ENCODE data around the gene MACC1.

Gene MACC1

DNA sequence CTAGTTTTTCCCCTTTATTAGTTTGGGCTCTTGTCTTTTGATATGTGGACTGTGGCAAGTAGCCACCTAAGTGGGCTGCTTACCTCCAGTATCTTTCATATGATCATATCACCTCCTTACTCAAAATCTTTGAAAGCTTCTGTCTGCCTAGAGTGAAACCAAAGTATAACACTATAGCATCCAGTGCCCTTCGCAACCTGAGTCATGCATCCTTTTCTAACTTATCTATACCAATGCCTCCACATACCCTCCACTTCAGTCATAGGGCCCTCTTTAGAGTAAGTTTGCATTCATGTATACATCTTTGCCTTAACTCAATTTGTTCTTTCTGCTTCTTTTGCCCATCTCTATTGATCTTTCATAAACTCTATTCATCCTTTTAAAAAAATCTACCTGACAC is 15.7 kb upstream of the MACC1 start:
- no peak overlapping the region for H3K4me2 ChIP-seq (ENCODE audit: low read depth, low read length)

DNA sequence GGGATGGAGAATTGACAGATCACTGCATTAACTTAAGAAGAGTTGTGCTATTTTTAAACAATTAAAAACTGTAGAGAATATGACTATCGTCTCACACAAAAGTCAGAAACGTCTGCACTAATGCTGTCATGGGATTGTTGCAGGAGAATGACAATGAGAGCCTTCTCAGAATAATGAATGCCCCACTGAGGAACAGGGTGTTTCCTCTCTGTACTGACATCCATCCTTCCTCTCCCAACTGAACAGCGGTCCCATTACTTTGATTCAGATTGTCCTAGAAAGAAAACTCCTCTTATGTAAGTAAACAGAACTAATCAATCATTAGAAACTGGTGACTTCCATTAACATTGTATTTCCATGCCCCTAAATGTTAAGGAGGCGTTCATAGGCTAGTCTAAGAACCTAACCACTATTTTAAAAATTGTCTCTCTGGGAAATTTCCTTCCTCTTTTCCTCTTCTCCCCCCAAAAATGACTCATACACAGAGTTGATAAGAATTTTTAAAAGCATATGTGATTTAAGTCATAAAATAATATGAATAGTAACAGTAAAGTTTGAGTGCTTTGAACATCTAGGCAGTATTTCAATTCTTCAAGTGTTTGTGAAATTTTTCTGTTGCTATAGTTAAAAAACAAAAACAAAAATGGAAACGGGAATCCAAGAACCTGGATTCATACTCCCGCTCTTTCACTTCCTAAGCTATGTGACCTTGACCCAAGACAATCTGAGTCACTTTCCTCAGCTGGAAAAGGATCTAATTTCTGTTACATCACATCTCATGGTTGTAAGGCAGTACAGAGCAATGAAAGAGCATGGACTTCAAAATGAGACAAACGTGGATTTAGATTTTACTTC is 12.7 kb upstream of the MACC1 start:
- no peaks in the 10 kb centered on the region for H3K4me1 ChIP-seq (ENCODE audit: low read length)
- no peaks in the 10 kb centered on the region for H3K27me3 ChIP-seq (replicated peaks; ENCODE audit: insufficient read depth, low read length)
- no peaks in the 10 kb centered on the region for H3K9me2 ChIP-seq (replicated peaks; ENCODE audit: insufficient read depth, low read length)
- H3K79me2 ChIP-seq (ENCODE audit: low read length): no peaks in the 10 kb centered on the region
- H3F3A ChIP-seq (ENCODE audit: insufficient read depth, low read length): no peaks in the 10 kb centered on the region
- H3K36me3 ChIP-seq (replicated peaks; ENCODE audit: insufficient read depth, low read length): no peaks in the 10 kb centered on the region
- no peak for DNase-seq
- no peak overlapping the region for H3K4me2 ChIP-seq (ENCODE audit: low read depth, low read length)
- H3K9me3 ChIP-seq (replicated peaks; ENCODE audit: insufficient read depth, low read length): no peaks in the 10 kb centered on the region
- TF ChIP-seq EZH2phosphoT487 (IDR thresholded peaks at IDR 0.05; ENCODE audit: low read length) (no peak), EZH2 (optimal IDR thresholded peaks at IDR 0.05; ENCODE audit: low read depth, low read length) (no peak)
- TF ChIP-seq, protein P1, sequence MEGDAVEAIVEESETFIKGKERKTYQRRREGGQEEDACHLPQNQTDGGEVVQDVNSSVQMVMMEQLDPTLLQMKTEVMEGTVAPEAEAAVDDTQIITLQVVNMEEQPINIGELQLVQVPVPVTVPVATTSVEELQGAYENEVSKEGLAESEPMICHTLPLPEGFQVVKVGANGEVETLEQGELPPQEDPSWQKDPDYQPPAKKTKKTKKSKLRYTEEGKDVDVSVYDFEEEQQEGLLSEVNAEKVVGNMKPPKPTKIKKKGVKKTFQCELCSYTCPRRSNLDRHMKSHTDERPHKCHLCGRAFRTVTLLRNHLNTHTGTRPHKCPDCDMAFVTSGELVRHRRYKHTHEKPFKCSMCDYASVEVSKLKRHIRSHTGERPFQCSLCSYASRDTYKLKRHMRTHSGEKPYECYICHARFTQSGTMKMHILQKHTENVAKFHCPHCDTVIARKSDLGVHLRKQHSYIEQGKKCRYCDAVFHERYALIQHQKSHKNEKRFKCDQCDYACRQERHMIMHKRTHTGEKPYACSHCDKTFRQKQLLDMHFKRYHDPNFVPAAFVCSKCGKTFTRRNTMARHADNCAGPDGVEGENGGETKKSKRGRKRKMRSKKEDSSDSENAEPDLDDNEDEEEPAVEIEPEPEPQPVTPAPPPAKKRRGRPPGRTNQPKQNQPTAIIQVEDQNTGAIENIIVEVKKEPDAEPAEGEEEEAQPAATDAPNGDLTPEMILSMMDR (IDR thresholded peaks at IDR 0.05; ENCODE audit: low read length): no peak
- H3K9ac ChIP-seq (ENCODE audit: low read length): no peak overlapping the region
- no peak overlapping the region for H3K27ac ChIP-seq (ENCODE audit: low read length)
- H4K20me1 ChIP-seq (ENCODE audit: insufficient read depth, low read length): no peaks in the 10 kb centered on the region
- no peak overlapping the region for H2AFZ ChIP-seq (ENCODE audit: low read length)
- no peak overlapping the region for H3K4me3 ChIP-seq (ENCODE audit: low read length)

More for the DNA sequence above, 15.7 kb upstream of the MACC1 start:
- H3F3A ChIP-seq (ENCODE audit: insufficient read depth, low read length): no peaks in the 10 kb centered on the region; the same call in 1 of the 2 replicates
- no peak overlapping the region for H3K4me3 ChIP-seq (ENCODE audit: low read length)
- no peaks in the 10 kb centered on the region for H3K9me3 ChIP-seq (replicated peaks; ENCODE audit: insufficient read depth, low read length)
- H3K9me2 ChIP-seq (replicated peaks; ENCODE audit: insufficient read depth, low read length): no peaks in the 10 kb centered on the region
- no peak for DNase-seq
- no peaks in the 10 kb centered on the region for H4K20me1 ChIP-seq (ENCODE audit: insufficient read depth, low read length)
- no peak overlapping the region for H3K9ac ChIP-seq (ENCODE audit: low read length)
- peaks cover 10% of the 10 kb centered on the region for H3K4me1 ChIP-seq (ENCODE audit: low read length)
- H2AFZ ChIP-seq (ENCODE audit: low read length): no peak overlapping the region
- H3K79me2 ChIP-seq (ENCODE audit: low read length): no peaks in the 10 kb centered on the region
- no peaks in the 10 kb centered on the region for H3K36me3 ChIP-seq (replicated peaks; ENCODE audit: insufficient read depth, low read length)
- H3K27me3 ChIP-seq (replicated peaks; ENCODE audit: insufficient read depth, low read length): no peaks in the 10 kb centered on the region
- no peak for TF ChIP-seq EZH2phosphoT487 (IDR thresholded peaks at IDR 0.05; ENCODE audit: low read length)
- H3K27ac ChIP-seq (ENCODE audit: low read length): no peak overlapping the region

DNA sequence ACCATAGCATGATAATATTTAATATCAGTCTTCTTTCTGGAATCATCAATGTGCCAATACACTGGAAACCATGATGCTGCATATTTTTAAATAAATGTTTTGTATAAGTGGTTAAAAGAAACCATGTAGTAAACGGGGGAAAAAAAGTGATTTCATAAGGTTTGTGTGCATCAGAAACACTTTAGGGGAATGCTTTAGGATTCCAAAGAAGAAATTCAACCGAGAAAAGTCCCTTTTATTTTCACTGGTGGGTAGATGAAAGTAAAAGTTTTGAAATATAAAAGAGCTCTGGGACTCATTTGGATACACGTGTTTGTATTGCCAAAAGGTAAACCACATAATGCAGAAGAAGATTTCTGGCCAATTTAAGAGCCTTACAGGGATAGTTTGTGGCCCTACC is 11.9 kb upstream of the MACC1 start:
- Histone ChIP-seq H3K9me3 (replicated peaks; ENCODE audit: insufficient read depth, low read length) (no peaks in the 10 kb centered on the region), H3K27me3 (replicated peaks; ENCODE audit: insufficient read depth, low read length) (no peaks in the 10 kb centered on the region), H3K4me3 (ENCODE audit: low read length) (no peak overlapping the region), H2AFZ (ENCODE audit: low read length) (no peak overlapping the region), H3K9ac (ENCODE audit: low read length) (no peak overlapping the region), H3K27ac (ENCODE audit: low read length) (no peak overlapping the region), H3K9me2 (replicated peaks; ENCODE audit: insufficient read depth, low read length) (no peaks in the 10 kb centered on the region), H3F3A (ENCODE audit: insufficient read depth, low read length) (no peaks in the 10 kb centered on the region), H3K4me2 (ENCODE audit: low read depth, low read length) (no peak overlapping the region), H3K4me1 (ENCODE audit: low read length) (peaks cover 5% of the 10 kb centered on the region), H4K20me1 (ENCODE audit: insufficient read depth, low read length) (no peaks in the 10 kb centered on the region), H3K36me3 (replicated peaks; ENCODE audit: insufficient read depth, low read length) (no peaks in the 10 kb centered on the region), H3K79me2 (ENCODE audit: low read length) (no peaks in the 10 kb centered on the region)
- no peak for TF ChIP-seq EZH2phosphoT487 (IDR thresholded peaks at IDR 0.05; ENCODE audit: low read length)
- no peak for TF ChIP-seq EZH2 (optimal IDR thresholded peaks at IDR 0.05; ENCODE audit: low read depth, low read length)
- DNase-seq: no peak

DNA sequence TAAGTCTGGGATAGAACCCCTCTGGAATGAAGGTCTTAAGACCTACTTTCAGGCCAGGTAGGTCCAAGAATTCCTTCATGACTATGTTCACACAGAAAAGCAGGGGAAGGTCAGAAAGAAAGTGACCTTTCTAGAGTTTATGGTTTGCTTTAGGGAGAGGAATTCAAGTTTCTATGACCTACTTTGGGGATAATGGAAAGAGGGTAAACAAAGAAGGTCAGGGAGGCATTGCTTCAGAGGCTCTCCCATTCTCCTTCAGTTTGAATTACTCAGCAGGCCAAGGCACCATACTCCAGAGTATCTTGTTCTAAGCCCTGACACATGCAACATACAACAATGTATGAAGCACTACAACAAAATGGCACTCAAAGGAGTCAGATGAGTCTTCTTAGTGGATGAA is 11.5 kb upstream of the MACC1 start:
- H3K27me3 ChIP-seq (replicated peaks; ENCODE audit: insufficient read depth, low read length): no peaks in the 10 kb centered on the region
- no peak overlapping the region for H3K4me2 ChIP-seq (ENCODE audit: low read depth, low read length)
- H3K27ac ChIP-seq (ENCODE audit: low read length): no peak overlapping the region
- no peak overlapping the region for H2AFZ ChIP-seq (ENCODE audit: low read length)
- H3K9me2 ChIP-seq (replicated peaks; ENCODE audit: insufficient read depth, low read length): no peaks in the 10 kb centered on the region
- DNase-seq: no peak
- no peaks in the 10 kb centered on the region for H3K9me3 ChIP-seq (replicated peaks; ENCODE audit: insufficient read depth, low read length)
- H3K9ac ChIP-seq (ENCODE audit: low read length): no peak overlapping the region
- TF ChIP-seq EZH2 (optimal IDR thresholded peaks at IDR 0.05; ENCODE audit: low read depth, low read length) (no peak), EZH2phosphoT487 (IDR thresholded peaks at IDR 0.05; ENCODE audit: low read length) (no peak)
- TF ChIP-seq, protein P1 (IDR thresholded peaks at IDR 0.05; ENCODE audit: low read length): no peak
- no peaks in the 10 kb centered on the region for H4K20me1 ChIP-seq (ENCODE audit: insufficient read depth, low read length)
- H3F3A ChIP-seq (ENCODE audit: insufficient read depth, low read length): no peaks in the 10 kb centered on the region
- H3K4me1 ChIP-seq (ENCODE audit: low read length): peaks cover 10% of the 10 kb centered on the region
- H3K4me3 ChIP-seq (ENCODE audit: low read length): no peak overlapping the region
- no peaks in the 10 kb centered on the region for H3K79me2 ChIP-seq (ENCODE audit: low read length)
- H3K36me3 ChIP-seq (replicated peaks; ENCODE audit: insufficient read depth, low read length): no peaks in the 10 kb centered on the region
